HG03571 (cell line): ENCODE data around the gene PCMTD2.
"Not testable (repeated sequence)": the region's sequence is repeated elsewhere in the genome, so short reads cannot be mapped to it uniquely, and the experiment has no call there.

Source experiments
- ATAC-seq: cut with Tn5 transposase; IDR thresholded peaks from one replicate; pipeline ENCODE4 v1.9.1; 2021; ENCODE audit not compliant: unreplicated experiment

Gene PCMTD2

DNA sequence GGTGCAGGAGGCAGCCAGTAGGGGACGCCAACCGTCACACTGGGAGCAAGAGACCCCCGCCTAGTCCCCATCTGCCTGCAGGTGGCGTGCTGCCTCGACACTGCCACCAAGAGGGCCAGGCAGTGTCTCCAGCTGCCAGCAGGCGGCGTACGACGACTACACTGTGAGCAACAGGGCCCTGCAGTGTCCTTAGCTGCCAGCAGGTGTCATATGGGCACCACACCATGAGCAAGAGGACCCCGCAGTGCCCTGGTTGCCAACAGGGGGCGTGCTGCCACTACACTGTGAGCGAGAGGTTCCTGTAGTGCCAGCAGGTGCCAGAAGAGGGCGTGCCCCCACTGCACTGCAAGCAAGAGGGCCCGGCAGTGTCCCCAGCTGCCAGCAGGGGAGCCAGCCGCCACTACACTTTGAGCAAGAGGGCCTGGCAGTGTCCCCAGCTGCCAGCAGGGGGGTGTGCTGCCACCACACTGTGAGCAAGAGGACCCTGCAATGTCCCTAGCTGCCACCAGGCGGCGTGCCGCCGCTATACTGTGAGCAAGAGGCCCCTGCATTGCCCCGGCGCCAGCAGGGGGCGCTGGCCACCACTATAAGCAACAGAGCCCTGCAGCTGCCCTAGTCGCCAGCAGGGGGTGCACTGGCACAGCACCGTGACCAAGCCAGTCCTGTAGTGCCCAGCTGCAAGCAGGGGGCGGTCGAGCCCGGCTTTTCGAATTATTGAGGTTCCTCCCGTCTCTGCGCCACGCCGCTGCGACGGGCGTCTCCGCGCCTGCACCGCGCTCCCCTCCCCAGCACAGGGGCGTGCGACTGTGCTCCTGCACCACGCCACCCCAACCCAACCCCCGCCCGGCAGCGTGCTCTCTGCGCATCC lies 30.3 kb downstream of the PCMTD2 start:
- ATAC-seq, result peak; percentile 93

DNA sequence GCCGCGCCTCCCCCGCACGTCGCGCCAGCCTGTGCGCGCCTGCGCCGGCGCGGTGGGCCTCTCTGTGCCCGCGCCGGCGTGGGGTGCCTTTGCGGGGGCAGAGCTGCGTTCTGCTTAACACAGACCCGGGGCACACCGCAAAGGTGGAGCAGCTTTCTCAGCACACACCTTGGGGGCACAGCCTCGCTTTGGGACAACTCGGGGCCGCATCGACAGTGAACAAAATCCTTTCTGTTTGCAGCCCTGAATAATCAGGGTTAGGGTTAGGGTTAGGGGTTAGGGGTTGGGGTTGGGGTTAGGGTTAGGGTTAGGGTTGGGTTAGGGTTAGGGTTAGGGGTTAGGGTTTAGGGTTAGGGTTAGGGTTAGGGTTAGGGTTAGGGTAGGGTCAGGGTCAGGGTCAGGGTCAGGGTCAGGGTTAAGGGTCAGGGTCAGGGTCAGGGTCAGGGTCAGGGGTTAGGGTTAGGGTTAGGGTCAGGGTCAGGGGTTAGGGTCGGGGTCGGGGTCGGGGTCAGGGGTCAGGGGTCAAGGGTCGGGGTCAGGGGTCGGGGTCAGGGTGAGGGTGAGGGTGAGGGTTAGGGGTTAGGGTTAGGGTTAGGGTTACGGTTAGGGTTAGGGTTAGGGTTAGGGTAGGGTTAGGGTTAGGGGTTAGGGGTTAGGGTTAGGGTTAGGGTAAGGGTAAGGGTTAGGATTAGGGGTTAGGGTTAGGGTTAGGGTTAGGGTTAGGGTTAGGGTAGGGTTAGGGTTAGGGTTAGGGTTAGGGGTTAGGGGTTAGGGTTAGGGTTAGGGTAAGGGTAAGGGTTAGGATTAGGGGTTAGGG lies 31.1 kb downstream of the PCMTD2 start:
- not testable (repeated sequence) for ATAC-seq

DNA sequence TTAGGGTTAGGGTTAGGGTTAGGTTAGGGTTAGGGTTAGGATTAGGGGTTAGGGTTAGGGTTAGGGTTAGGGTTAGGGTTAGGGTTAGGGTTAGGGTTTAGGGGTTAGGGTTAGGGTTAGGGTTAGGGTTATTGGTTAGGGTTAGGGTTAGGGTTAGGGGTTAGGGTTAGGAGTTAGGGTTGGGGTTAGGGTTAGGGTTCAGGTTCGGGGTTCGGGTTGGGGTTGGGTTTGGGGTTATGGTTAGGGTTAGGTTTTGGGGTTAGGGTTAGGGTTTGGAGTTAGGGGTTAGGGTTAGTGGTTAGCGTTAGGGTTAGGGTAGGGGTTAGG lies 31.7 kb downstream of the PCMTD2 start:
- not testable (repeated sequence) for ATAC-seq

DNA sequence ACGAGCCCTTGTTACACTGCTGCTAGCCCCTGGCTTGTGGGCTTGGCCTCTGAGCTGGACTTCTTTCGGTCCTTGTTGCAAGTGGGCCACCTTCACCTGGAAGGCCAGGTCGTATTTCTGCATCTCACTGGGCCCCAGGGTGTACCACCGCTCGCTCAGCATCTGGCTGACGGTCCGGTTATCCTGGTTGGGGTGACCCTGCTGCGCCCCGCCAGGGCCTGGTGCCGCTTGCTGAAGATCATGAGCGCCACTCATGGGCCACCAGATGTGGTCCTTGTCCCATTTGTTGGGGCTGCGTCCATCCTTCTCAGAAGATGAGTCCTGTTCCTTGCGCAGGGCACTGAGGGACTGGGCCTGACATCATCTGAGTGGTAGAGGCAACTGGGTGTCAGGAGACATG lies 36.6 kb downstream of the PCMTD2 start:
- not testable (repeated sequence) for ATAC-seq

- ATAC-seq, result not testable (repeated sequence)
These were observed 47.5 kb downstream of the PCMTD2 start for GRCh38 chr20:64303086-64303485.

DNA sequence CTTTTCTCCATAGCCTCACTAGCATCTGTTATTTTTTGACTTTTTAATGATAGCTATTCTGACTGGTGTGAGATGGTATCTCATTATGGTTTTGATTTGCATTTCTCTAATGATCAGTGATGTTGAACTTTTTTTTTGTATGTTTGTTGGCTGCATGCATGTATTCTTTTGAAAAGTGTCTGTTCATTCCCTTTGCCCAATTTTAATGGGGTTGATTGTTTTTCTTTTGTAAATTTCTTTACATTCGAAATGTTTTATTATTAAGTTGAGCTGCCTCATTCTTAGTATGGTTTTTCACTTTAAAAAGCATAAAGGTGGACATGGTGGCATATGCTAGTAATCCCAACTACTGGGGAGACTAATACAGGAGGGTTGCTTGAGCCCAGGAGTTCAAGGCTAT lies 58.2 kb downstream of the PCMTD2 start:
- not testable (repeated sequence) for ATAC-seq

DNA sequence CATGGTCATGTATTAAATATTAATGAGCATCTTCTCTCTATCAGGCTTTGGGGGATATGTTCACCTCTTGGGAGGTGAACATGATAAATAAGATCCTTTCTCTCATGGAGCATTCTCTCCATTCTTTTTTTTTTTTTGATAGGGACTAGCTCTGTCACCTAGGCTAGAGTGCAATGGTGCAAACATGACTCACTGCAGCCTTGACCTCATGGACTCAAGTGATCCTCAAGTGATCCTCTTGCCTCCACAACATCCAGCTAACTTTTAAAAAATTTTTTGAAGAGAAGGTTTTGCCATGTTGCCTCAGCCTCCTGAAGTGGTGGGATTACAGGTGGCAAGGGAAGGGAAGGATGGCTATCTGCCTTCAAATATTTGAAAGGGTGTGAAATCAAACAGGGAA lies 59.8 kb downstream of the PCMTD2 start:
- ATAC-seq, result not testable (repeated sequence)

- not testable (repeated sequence) for ATAC-seq
These were observed 60.3 kb downstream of the PCMTD2 start for GRCh38 chr20:64315884-64316283.

GRCh38 chr20:64316415-64317083 lies 61.0 kb downstream of the PCMTD2 start:
- not testable (repeated sequence) for ATAC-seq

GRCh38 chr20:64317331-64317730 lies 61.8 kb downstream of the PCMTD2 start:
- ATAC-seq, result not testable (repeated sequence)

GRCh38 chr20:64318056-64318455 lies 62.5 kb downstream of the PCMTD2 start:
- ATAC-seq, result not testable (repeated sequence)

DNA sequence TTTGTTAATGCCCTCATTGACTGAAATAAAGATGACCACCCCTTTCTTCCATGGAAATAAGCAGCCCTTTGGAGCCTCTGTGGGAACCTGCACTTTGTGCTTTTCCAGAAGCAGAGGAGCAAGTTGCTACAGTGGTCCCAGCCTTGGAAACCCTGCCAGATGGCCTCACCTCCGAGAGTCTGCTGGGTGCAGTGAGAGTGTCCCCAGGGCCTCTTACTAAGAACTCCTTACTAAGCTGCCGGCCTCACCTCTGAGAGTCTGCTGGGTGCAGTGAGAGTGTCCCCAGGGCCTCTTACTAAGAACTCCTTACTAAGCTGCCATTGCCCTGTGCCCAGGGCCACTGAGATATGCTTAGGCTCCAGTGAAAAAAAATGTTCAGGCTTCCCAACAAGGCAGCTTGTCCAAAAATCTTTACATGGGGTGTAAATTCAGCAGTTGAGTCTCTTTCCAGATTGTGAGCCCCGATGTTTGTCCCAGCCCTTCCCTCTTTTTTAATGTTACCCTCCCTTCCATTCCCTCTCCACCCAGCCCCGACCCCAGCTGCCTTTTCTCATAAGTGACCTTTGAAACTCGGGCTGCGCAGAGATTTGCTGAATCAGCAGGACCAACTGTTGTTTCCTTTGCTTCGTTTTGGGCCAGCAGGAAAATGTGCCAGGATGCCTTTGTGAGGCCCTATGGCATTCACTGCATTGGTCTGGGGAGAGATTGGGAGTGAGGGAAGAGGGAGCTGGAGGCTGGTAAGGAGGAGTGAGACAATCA lies 66.7 kb downstream of the PCMTD2 start:
- ATAC-seq, result not testable (repeated sequence)
